Right lobe of liver (tissue), 4 donors: ENCODE measurements around the gene NAGPA.

Experiments
- POLR2A ChIP-seq: fragments of 450-650 bp; IDR thresholded peaks from one replicate; pipeline ENCODE4 v1.6.1; 2017; ENCODE audit warnings: antibody characterized with exemption, mild to moderate bottlenecking
- TF ChIP-seq, protein P1 (sequence below), 4 donors: fragments of 200-600 bp in 3 of 4; fragments of 450-650 bp in 1 of 4; IDR thresholded peaks; one replicate each; pipeline versions ENCODE4 v1.5.1 to v1.8.0; 2016 to 2022; ENCODE audit warnings: antibody characterized with exemption in 4 of 4, mild to moderate bottlenecking in 2 of 4
- donor health status: DM: no; HTN: no; CAD: no.
- donor health status: DM: no; HTN: no; CAD: no.
- donor health status: DM: no; HTN: yes; CAD: no.

DNA sequence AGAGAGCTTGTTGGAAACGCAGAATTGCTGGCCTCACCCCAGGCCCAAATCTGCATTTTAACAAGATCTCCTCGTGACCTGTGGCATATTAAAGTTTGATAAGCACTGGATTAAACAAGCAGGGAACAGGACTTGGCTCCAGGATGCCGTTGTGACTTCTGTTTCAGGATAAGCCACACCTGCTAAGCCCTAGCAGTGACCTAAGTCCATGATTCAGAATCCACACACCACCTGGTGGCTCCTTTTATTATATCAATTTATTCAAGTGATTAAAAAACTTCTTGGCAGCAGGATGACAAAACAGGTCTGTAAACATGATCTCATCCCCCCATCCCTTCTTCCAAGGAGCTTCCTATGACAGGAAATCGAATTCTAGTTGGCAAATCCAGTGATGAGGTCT lies 9.1 kb downstream of the NAGPA start:
- TF ChIP-seq, protein P1, sequence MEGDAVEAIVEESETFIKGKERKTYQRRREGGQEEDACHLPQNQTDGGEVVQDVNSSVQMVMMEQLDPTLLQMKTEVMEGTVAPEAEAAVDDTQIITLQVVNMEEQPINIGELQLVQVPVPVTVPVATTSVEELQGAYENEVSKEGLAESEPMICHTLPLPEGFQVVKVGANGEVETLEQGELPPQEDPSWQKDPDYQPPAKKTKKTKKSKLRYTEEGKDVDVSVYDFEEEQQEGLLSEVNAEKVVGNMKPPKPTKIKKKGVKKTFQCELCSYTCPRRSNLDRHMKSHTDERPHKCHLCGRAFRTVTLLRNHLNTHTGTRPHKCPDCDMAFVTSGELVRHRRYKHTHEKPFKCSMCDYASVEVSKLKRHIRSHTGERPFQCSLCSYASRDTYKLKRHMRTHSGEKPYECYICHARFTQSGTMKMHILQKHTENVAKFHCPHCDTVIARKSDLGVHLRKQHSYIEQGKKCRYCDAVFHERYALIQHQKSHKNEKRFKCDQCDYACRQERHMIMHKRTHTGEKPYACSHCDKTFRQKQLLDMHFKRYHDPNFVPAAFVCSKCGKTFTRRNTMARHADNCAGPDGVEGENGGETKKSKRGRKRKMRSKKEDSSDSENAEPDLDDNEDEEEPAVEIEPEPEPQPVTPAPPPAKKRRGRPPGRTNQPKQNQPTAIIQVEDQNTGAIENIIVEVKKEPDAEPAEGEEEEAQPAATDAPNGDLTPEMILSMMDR (IDR thresholded peaks at IDR 0.05): peak; percentile 15 to 39 (median 32)
- no peak for TF ChIP-seq POLR2A
